H1 (cell line): ENCODE results near the gene SLC2A4RG. TPM values are rescaled to one million over a fixed set of nuclear protein-coding genes. Genes with fewer than 3 reads are reported as not detected.

Experiments
- HDAC6 ChIP-seq: IDR thresholded peaks from one replicate; pipeline ENCODE4 v1.7.1; 2012; ENCODE audit warnings: low read depth, mild to moderate bottlenecking, inconsistent platforms, low read length, moderate library complexity
- RXRA ChIP-seq: IDR thresholded peaks from 2 replicates; pipeline ENCODE4 v1.6.1; 2011; ENCODE audit warnings: low read depth, mild to moderate bottlenecking, low read length, moderate library complexity; ENCODE audit not compliant: insufficient read depth
- SIRT6 ChIP-seq: IDR thresholded peaks from one replicate; pipeline ENCODE4 v1.7.1; 2012; ENCODE audit warnings: low read length, inconsistent platforms
- TAF7 ChIP-seq: optimal IDR thresholded peaks from 2 replicates; pipeline ENCODE3; 2011; ENCODE audit warnings: low read depth, mild to moderate bottlenecking, inconsistent platforms, low read length, moderate library complexity, borderline replicate concordance
- YY1 ChIP-seq: IDR thresholded peaks from 2 replicates; pipeline ENCODE4 v1.6.1; 2011; ENCODE audit warnings: low read depth, mild to moderate bottlenecking, low read length
- polyA plus RNA-seq, 7 experiments: library from polyadenylated mRNA; depleted of rRNA in 3 of 7; stranded (reverse) in 5 of 7; unstranded in 2 of 7; fragments of >200 nt in 5 of 7; fragments of 200-250 nt in 2 of 7; gene quantifications; 1 replicate in 5 of 7; 2 replicates in 1 of 7; 4 replicates in 1 of 7; pipeline versions ENCODE4 v1.2.1 to v1.2.3, GENCODE V29; 2011 to 2013; ENCODE audit warnings: missing spikeins in 2 of 7, mixed read lengths in 2 of 7
- total RNA-seq: library from RNA; stranded (reverse); fragmentation: NEBNext Ultra II Directional; extraction: Animal tissue kit (Norgen Biotek cat#: 25700); gene quantifications from 2 replicates; pipeline ENCODE4 v1.2.1, GENCODE V29; 2021
- TF ChIP-seq, protein P1 (sequence below): fragments of 300-600 bp; sonication (generic); IDR thresholded peaks from 2 replicates; pipeline ENCODE4 v1.7.1; 2012; ENCODE audit warnings: low read length, moderate library complexity, mild to moderate bottlenecking, inconsistent platforms; ENCODE audit not compliant: insufficient replicate concordance

The SLC2A4RG gene
- total and polyA plus RNA-seq, 2 of the 8 experiments (the other 6 are each of a cell fraction or from before 2014, with no cell fraction given), result 15.9 to 29.1 TPM

DNA sequence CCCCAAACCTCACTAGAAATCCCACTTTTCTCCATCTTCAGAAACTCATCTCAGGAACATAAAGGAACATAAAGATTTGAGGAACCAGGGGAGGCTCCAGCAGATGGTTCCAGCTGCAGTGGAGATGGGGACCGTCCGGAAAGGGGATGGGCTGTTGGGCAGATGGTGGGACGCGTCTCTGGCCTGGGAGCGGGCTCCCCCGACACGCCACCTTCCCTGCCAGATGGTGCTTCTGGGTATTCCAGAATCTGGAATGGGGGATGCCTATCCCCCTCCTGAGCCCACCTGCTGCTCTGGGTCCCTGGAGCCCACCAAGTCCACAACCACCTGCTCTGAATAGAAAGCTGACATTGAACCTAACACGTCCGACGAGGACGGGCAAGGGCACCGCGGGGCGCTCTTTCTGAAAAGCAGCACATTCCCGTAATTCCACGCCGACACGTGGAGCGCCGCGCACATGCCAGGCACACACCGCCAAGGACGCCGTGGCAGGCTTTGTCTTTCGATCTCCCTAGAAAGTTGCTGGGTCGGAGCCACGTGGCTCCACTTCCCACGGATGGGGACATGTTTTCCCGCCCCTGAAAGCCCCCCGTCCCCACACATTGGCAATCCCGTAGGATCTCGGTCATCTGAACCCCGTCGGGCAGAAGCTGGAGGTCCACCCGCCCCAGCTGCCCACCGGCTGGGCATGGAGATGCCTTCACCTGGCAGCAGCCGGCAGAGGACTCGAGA is 27.3 kb downstream of the SLC2A4RG start (continued):
- TF ChIP-seq, protein P1, sequence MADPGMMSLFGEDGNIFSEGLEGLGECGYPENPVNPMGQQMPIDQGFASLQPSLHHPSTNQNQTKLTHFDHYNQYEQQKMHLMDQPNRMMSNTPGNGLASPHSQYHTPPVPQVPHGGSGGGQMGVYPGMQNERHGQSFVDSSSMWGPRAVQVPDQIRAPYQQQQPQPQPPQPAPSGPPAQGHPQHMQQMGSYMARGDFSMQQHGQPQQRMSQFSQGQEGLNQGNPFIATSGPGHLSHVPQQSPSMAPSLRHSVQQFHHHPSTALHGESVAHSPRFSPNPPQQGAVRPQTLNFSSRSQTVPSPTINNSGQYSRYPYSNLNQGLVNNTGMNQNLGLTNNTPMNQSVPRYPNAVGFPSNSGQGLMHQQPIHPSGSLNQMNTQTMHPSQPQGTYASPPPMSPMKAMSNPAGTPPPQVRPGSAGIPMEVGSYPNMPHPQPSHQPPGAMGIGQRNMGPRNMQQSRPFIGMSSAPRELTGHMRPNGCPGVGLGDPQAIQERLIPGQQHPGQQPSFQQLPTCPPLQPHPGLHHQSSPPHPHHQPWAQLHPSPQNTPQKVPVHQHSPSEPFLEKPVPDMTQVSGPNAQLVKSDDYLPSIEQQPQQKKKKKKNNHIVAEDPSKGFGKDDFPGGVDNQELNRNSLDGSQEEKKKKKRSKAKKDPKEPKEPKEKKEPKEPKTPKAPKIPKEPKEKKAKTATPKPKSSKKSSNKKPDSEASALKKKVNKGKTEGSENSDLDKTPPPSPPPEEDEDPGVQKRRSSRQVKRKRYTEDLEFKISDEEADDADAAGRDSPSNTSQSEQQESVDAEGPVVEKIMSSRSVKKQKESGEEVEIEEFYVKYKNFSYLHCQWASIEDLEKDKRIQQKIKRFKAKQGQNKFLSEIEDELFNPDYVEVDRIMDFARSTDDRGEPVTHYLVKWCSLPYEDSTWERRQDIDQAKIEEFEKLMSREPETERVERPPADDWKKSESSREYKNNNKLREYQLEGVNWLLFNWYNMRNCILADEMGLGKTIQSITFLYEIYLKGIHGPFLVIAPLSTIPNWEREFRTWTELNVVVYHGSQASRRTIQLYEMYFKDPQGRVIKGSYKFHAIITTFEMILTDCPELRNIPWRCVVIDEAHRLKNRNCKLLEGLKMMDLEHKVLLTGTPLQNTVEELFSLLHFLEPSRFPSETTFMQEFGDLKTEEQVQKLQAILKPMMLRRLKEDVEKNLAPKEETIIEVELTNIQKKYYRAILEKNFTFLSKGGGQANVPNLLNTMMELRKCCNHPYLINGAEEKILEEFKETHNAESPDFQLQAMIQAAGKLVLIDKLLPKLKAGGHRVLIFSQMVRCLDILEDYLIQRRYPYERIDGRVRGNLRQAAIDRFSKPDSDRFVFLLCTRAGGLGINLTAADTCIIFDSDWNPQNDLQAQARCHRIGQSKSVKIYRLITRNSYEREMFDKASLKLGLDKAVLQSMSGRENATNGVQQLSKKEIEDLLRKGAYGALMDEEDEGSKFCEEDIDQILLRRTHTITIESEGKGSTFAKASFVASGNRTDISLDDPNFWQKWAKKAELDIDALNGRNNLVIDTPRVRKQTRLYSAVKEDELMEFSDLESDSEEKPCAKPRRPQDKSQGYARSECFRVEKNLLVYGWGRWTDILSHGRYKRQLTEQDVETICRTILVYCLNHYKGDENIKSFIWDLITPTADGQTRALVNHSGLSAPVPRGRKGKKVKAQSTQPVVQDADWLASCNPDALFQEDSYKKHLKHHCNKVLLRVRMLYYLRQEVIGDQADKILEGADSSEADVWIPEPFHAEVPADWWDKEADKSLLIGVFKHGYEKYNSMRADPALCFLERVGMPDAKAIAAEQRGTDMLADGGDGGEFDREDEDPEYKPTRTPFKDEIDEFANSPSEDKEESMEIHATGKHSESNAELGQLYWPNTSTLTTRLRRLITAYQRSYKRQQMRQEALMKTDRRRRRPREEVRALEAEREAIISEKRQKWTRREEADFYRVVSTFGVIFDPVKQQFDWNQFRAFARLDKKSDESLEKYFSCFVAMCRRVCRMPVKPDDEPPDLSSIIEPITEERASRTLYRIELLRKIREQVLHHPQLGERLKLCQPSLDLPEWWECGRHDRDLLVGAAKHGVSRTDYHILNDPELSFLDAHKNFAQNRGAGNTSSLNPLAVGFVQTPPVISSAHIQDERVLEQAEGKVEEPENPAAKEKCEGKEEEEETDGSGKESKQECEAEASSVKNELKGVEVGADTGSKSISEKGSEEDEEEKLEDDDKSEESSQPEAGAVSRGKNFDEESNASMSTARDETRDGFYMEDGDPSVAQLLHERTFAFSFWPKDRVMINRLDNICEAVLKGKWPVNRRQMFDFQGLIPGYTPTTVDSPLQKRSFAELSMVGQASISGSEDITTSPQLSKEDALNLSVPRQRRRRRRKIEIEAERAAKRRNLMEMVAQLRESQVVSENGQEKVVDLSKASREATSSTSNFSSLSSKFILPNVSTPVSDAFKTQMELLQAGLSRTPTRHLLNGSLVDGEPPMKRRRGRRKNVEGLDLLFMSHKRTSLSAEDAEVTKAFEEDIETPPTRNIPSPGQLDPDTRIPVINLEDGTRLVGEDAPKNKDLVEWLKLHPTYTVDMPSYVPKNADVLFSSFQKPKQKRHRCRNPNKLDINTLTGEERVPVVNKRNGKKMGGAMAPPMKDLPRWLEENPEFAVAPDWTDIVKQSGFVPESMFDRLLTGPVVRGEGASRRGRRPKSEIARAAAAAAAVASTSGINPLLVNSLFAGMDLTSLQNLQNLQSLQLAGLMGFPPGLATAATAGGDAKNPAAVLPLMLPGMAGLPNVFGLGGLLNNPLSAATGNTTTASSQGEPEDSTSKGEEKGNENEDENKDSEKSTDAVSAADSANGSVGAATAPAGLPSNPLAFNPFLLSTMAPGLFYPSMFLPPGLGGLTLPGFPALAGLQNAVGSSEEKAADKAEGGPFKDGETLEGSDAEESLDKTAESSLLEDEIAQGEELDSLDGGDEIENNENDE, result no peak
- TF ChIP-seq TAF7, result no peak
- TF ChIP-seq SIRT6, result no peak
- no peak for TF ChIP-seq YY1
- TF ChIP-seq HDAC6, result no peak
- TF ChIP-seq RXRA, result no peak
